ENCODE measurements around the gene SRRM5.
A peak's percentile ranks its signal among the peaks of the same experiment; 100 is the strongest.
"Not testable (repeated sequence)": the region's sequence is repeated elsewhere in the genome, so short reads cannot be mapped to it uniquely, and the experiment has no call there.

SRRM5 gene

DNA sequence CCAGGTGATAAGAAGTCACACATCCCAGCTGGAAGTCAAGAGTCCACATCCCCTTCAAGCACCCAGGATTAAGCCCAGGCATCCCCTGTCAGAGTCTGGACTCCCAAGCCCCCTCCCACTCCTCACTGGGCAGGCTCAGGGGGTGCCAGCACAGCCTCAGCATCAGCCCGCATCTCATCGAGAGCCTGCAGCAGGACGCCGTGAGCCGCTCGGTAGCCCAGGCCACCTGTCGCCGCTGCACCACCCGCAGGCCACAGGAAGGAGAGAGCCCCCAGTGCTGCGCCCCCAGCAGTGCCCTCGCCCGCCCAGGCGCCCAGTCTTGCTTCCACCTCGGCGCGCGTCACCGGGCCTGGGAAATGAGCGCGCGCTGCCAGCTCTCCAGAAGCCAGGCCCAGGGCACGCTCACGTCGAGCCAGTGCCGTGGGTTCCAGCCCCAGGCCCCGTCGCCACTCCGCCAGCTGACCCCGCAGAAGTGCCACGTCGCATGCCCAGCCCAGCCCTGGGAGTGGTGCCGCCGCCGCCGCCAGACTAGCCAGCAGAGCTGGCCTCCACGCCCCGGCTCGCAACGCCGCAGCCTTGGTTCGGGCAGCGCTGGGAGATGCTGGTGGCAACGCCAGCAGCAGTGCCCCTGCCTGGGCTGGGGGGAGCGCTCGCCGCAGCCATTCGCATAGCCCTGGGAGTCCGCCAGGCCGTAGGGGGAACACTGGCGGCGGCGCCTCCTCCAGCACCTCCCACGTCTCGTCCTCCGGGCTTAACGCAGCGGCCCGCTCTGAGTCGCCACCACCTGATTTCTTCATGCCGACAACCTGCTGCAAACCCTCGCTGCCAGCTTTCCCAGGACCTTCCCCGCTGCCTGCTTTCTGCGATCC, 19.8 kb upstream of the SRRM5 start:
- DNase-seq = no peak

DNA sequence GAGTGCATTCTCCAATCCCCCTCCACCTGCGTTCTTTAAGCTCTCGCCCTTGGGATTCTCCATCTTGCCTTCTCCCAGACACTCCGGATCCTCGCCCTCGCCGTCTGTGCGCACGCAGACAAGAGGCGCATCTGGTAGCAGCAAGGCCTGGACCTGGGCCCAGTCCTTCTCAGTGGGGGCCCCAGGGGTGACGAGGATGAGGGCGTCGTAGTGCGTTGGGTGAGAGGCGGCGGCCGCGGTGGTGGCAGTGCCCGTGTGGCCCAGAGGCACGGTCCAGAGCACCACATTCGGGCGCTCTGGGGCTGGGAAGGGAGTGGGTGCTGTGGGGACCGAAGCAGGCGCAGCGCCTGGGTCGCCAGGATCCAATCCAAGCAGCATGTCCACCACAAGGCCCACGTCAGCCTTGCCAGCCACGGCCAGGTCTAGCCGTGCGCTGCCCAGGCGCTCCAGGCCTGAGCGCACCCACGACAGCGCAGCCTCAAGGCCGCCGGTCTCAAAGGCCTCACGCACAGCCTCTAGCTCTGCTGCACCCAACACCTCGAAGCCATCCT, 19.0 kb upstream of the SRRM5 start:
- no peak for DNase-seq

DNA sequence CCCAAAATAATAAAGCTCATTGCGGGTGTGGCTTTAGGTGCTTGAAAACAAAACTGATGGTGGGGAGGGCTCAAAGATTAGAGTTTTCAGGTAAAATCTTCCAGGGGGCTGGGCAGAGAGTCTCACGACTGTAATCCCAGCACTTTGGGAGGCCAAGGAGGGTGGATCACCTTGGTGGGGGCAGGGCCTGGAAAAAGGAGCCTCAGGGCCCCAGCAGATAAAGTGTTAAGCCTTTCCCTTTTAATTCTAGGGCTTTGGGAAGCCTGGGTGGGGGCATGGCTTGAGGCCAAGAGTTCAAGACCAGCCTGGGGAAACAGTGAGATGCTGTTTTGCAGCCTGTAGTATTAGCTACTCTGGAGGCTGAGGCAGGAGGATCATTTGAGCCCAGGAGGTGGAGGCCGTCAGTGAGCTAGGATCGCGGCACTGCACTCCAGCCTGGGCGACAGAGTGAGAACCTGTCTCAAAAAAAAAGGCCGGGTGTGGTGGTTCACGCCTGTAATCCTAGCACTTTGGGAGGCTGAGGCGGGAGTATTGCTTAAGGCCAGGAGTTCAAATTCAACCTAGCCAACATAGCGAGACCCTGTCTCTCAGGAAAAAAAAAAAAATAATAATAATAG, 17.7 kb upstream of the SRRM5 start:
- no peak for DNase-seq

DNA sequence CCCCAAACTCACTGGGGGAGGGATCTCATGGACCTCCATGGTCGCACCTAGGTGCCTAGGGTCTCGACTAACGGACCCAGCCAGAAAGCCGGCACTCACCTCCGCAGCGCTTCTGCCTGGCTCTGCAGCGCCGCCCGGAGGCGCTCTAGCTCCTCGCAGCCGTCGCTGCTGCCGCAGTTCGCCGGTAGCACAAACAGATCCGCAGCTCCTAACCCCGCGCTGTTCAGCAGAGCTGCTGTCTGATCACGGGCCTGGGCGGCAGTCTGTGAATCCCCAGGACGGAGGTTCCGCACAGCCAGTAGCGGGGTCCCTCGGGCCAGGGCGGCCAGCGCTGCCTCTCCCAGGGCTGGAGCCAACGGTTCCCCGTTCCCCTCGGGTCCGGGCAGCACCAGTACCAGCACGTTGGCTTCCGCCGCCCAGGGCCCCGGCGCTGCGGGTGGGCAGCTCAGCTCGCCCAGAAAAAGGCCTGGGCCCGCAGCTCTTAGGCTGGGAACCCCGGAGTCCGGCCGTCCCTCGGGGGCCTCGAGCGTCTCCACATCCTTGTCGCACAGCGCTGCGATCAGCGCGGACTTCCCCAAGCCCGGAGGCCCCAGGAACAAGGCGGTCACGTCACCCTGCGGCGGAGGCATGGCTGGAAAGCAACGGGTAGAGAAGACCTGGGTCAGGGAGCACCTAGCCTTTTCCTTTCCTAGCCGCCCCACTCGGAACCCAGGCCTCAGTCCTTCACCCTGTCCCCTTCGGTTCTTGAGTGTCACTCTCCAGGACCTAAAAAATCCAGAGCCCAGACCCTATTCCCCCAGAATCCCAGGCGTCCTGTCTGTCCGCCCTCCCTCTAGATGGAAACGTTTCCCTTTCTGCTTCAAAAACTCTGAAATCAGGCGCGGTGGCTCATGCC, 16.9 kb upstream of the SRRM5 start:
- DNase-seq = peak; percentile 10

DNA sequence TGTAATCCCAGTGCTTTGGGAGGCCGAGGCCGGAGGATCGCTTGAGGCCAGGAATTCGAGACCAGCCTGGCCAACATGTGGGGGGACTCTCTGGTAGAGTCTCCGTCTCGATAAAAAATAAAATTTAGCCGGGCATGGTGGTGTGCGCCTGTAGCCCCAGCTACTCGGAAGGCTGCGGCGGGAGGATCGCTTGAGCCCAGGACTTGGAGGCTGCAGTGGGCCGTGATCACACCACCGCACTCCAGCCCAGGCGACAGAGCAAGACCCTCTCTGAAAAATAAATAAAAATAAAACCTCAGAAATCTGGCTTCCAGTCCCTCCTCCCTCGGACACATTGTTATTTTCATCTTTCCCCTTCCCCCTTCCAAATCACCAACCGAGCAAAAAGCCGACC, 16.3 kb upstream of the SRRM5 start:
- no peak for DNase-seq

DNA sequence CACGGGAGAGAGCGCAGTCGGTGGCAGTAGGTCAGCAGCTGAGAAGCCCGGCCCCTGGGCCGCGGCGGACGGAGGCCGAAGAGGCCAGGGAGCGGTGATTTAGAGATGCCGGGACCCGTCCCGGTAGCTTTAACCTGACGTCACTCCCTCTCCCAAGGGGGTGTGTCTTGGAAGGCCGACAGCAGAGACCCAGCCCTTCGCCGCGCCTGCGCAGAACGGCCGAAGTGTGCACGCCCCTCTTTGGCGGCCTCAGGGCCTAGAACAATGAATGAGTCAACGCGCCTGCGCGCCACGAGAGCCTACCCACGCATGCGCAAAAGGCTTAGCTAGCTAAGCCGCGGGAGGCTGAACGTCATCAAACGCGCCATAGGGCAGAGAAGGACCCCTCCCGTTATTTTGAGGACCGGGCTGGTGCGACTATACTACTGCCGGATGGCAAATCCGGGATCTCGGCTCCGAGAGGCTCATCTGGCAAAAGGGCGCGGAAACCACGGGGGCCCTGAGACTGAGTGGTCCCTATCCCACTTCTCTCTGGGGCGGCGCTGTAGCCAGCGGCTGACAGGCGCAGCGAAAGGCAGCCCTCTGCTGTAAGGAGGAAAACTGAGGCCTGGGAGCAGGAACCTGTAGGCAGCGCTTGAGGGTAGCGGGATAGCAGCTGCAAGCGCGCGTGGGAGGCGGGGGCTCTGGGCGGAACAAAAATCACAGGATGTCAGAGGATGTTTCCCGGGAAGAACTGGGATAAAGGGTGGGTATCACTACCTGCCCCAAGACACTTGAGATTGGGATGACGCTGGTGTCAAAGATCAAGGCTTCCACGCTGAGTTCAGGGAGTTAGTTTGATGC, 15.7 kb upstream of the SRRM5 start, which contains the start of the genes IRGQ and ZNF576:
TSS of gene IRGQ (minus strand) at position 136 of the 843 bp plus-strand sequence. CDS start 796 bp downstream, outside the sequence.
TSS of gene ZNF576 (plus strand) at position 597 of the 843 bp plus-strand sequence. CDS start 514 bp downstream, outside the sequence.
- DNase-seq = peak; percentile 95

DNA sequence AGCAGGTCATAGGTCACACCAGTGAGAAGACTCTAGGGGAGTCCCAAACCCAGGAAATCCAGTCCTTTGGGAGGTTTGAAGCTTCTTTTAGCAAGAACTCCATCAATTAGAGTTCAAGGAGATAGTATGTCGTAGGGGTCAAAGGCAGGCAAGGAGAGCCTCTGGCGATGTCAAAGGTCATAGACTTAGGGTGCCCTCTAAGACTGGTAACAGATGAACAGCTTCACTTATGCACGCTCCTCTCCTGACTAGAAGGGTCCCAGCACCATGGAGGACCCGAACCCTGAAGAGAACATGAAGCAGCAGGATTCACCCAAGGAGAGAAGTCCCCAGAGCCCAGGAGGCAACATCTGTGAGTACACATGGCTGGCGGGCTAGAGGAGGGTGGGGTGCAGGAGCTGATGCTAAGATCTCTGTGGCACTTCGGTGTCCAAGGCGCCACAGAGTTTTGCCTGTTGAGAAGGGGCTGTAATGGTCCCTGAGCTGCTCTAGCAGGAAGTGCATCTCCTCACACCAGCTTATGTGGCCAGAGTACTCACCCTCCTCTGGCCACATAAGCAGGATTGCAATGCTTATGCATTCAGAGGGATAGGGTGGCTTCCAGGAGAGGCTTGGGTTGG, 14.9 kb upstream of the SRRM5 start:
- no peak for DNase-seq

DNA sequence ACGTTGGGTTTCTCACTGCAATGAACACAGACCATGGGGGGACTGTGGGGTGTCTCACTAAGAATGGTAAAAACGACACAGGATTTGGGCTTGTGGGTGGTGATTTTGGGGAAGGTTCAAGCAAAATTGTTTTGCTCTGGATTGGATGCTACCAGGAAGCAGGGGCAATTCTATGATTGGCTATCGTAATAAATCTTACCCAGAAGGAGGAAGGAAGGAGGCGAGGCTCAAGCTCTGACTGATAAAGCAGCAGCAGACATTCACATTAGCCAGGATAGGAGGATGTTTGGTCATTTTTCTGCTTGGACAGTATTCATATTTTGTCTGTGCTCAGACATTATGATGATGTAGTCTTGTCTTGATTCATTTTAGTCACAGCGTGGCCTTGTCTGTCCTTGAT, 14.0 kb upstream of the SRRM5 start:
- no peak for DNase-seq

DNA sequence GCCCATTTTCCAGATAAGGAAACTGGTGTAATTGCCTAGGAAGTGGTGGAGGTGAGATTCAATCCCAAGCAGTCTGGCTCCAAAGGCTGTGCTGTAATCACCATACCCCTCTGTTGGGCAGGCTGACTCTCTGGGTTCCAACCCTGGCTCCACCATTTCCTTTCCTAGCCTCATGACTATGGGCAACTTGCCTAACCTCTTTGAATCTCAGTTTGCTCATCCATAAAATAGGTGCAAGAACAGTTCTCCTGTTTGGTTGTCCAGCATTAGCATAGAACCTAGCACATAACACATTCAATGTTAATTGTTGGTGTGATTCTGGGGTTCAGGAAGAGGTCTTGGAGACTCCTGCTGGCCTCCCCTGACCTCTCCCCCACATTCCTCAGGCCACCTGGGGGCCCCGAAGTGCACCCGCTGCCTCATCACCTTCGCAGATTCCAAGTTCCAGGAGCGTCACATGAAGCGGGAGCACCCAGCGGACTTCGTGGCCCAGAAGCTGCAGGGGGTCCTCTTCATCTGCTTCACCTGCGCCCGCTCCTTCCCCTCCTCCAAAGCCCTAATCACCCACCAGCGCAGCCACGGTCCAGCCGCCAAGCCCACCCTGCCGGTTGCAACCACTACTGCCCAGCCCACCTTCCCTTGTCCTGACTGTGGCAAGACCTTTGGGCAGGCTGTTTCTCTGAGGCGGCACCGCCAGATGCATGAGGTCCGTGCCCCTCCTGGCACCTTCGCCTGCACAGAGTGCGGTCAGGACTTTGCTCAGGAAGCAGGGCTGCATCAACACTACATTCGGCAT, 13.2 kb upstream of the SRRM5 start:
- DNase-seq = no peak

DNA sequence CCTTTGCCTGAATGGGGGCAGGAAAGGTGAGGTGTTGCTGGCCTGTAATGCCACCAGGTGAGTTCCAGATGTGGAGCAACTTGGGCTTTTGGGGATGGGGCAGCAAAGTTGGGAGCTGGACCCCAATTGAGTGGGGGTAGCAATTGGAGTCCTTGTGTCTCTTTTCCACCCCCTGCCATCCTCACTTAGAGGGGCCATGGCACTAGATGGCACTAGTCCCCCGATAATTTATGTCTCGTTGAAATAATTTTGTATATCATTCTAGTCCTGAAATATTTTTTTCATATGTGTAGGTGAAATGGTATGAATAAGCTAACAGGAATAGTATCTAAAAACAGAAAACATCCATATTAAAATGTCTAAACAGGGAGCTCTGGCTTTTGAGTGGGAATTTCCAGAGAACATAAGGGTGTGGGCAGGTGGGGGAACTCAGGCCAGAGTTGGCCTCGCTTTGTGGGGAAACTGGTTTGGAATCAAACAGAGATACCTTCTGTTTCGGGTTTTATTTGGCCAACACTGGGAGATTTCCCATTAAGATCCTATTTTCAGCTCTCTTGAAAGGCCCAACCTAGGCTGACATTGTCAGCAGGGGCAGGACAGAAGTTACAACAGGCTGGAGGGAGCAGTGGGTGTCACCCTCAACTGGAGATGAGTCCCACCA, 12.1 kb upstream of the SRRM5 start:
- DNase-seq = no peak

DNA sequence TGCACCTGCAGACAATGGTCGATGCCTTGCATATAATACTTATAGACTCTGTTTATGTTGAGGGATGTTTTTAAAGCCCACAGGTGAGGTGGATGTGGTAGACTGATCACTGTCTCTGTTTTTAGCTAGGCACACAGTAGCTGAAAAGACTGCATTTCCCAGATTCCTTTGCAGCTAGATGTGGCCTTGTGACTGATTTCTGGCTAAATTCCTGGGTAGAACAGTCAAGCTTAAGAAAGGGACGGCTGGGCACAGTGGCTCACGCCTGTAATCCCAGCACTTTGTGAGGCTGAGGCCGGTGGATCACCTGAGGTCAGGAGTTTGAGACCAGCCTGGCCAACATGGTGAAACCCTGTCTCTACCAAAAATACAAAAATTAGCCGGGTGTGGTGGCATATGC, 11.6 kb upstream of the SRRM5 start:
- not testable (repeated sequence) for DNase-seq

DNA sequence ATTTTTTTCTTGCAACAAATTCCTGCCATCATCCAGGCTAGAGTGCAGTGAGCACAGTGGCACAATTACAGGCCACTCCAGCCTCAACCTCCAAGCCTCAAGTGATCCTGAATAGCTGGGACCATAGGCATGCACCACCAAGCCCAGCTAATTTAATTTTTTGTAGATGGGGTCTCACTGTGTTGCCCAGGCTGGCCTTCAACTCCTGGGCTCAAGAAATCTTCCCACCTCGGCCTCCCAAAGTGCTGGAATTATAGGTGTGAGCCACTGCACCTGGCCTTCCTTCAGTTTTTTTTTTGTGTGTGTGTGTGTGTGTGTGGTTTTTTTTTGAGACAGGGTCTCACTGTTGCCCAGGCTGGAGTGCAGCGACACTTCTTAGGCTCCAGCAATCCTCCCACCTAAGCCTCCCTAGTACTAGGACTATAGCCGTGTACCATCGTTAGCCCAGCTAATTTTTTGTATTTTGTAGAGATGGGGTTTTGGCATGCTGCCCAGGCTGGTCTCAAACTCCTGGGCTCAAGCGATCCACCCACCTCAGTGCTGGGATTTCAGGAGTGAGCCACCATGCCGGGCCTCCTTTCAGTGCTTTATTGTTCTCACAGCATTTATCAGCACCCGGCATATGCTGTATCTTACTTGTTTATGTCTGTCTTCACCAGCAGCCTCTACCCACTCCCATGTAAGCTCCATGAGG, 5.9 kb upstream of the SRRM5 start:
- no peak for DNase-seq

DNA sequence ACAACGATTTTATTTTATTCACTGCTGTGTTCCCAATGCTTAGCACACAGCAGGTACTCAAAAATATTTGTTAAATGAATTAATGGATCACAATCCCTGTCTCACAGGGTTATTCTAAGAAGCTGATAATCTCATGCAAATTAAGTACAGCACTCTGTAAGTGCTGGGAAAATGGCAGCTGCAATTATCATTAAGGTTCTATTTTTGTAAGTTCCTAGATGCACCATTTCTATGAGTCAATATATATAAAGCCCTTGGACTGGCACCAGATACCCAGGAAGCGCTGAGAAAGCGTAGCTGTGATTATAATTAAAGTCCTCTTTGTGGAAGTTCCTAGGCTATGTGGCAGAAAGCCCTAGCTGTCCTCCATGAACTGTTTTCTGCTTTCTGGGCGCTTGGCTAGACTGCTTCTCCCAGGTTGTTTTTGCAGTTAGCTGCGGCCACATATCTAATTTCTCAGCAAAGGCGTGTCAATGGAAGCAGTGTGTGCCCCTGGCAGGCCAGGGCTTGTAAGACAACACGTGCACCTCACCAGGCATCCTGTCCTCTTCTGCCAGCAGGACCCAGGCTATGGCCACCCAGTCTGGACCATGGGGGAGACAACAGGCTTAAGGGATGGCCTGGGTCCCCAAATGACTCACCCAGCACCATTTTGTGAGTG, 5.2 kb upstream of the SRRM5 start:
- DNase-seq = no peak

DNA sequence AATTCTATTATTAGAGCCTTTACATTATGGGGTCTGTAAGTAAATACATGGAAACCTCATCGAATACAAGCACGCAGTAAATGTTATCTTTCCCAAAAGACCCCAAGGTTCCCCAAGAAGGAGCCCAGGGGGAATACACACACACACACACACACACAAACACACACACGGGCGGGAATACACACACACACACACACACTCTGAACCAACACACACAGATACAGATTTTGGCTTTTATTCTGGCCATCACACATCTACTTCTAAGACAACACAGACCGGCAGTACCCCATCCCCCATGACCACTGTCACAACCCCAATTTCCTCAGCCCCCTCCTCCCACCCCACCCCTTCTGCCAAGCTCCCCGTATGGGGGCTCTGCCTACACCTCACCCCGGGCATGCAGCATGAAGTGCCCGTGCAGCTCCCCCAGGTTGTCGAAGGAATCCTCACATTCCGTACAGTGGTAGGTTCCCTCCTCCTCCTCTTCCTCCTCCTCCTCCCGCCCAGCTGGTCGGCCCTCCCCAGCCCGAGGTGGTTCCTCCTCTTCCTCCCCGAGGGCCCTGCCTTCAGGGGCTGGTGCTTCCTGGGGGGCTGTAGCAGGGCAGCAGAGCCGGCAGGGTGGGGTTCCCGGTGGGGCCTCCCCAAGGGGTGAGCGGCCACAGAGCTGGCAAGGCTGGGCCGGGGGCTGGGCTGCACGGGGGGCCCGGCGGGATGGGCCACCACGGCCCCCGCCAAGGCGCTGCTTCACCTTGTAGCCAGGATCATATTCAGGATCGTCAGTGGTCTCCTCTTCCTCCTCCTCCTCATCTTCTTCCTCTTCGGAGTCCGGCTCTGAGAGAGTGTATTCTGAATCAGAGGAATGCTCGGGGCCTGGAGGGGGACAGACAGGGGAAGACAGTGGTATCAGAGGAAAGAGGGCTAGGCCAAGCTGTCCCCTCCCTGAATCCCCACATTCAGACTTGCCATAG, 4.4 kb upstream of the SRRM5 start:
- DNase-seq = no peak

DNA sequence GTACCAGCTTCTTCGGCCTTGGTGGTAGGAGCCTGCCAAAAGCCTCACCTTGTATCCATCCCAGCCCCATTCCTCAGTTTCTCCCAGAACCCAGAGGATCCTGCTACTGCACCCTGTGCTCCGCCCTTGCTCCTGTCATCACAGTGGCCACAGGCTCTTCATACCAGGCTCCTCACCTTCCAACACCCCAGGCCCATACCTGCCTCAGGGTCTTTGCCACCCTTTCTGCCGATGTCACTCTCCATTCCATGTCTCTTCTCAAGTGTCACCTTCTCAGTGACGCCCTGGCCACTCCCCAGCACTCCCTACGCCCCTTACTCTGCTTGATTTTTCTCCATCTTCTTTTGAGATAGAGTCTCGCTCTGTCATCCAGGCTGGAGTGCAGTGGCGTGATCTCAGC, 2.0 kb upstream of the SRRM5 start:
- no peak for DNase-seq

DNA sequence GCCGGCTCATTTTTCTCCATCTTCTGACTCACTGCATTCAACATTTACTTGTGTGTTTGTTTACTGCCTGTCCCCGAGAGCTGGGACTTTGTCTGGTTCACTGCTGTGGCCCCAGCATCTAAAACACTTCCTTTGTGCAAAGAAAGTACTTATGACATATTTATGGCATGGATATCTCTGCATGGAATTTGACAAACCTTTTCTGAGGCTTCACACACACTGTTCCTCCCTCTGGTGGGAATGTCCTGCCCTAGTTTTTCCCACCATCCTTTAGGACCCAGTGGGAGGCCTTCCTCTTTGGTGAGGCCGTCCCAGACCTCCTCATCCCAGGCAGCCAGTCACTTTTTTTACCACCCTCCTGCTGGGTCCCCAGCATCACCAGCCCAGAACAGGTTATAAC, 1.4 kb upstream of the SRRM5 start:
- no peak for DNase-seq

DNA sequence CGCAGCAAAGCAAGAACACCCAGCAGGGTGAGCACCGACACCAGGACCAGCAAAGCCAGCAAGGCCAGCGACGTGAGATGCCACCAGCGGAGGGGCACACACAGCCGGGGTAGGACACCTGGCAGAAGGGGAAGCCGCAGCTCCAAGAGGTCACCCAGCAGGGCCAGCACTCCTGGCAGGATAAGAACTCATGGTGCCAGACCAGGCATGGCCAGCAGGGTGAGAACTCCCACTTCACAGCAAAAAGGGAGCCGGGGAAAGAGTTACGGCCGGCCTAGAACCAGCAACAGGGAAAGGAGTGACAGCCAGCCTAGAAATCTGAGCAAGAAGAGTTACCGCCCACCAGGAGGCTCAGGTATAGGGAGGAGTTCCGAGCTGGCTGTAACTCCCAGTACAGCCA, 486 bp downstream of the SRRM5 start:
- no peak for DNase-seq

DNA sequence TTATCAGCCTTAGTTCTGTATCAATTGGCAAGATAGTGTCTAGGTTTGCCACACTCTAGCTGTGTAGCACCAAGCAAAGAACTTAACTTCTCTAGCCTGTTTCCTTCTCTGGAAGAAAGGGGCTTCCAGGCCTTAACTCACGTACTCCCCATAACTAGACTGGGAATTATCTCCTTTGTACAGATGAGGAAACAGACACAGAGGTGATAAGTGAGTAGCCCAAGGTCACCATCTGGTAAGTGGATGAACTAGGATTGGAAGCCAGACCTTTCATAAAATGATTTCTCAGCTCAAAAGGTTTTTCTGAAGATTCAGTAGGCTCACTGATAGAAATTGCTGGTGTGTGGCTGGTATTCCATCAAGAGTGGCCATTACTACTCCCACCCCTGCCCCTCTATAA, 4.4 kb downstream of the SRRM5 start:
- no peak for DNase-seq
